Panc1 (cell line): ENCODE data around the gene CCDC83. TPM values are rescaled to one million over a fixed set of nuclear protein-coding genes. Genes with fewer than 3 reads are reported as not detected.
"Not testable (repeated sequence)": the region's sequence is repeated elsewhere in the genome, so short reads cannot be mapped to it uniquely, and the experiment has no call there.

Source experiments
- ATAC-seq: fragments of 200-7000 bp; cut with Tn5 transposase; 2 replicates; pipeline ENCODE4 v1.9.1; 2020; ENCODE audit warnings: mild to moderate bottlenecking, moderate library complexity
- BruUV-seq: library from RNA; stranded (reverse); fragments of 400-500 nt; replicated peaks from 2 replicates; lab custom pipeline; 2021; lab: Mats Ljungman, UMichigan
- CTCF ChIA-PET: fragments of 300-600 bp; sonication (Branson Sonifier 250); formaldehyde crosslinking; loops from one replicate; lab custom pipeline; 2022; ENCODE audit warnings: antibody characterized with exemption; lab: Charles Lee
- POLR2A ChIA-PET: fragments of 300-600 bp; sonication (Branson Sonifier 250); formaldehyde crosslinking; loops from one replicate; lab custom pipeline; 2022; ENCODE audit warnings: antibody characterized with exemption; lab: Charles Lee
- DNase-seq: peaks from one replicate; pipeline ENCODE4 v3.0.0-alpha.2; 2010; ENCODE audit warnings: low read depth, low spot score
- H3K27ac ChIP-seq: 2 replicates; pipeline ENCODE4 v1.5.1; 2011; ENCODE audit warnings: mild to moderate bottlenecking, low read length, inconsistent platforms
- H3K27me3 ChIP-seq: fragments of 200-500 bp; sonication (Bioruptor generic); 2 replicates; pipeline ENCODE4 v1.6.0; 2014; ENCODE audit warnings: low read length, inconsistent platforms; ENCODE audit not compliant: control insufficient read depth, insufficient read depth
- H3K36me3 ChIP-seq: fragments of 200-500 bp; sonication (Bioruptor generic); 2 replicates; pipeline ENCODE4 v1.5.1; 2014; ENCODE audit warnings: inconsistent platforms, mild to moderate bottlenecking, low read length, moderate library complexity; ENCODE audit not compliant: control insufficient read depth, insufficient read depth
- H3K4me1 ChIP-seq: 2 replicates; pipeline ENCODE4 v1.5.1; 2011; ENCODE audit warnings: inconsistent platforms, mild to moderate bottlenecking, low read length, moderate library complexity; ENCODE audit not compliant: control insufficient read depth, insufficient read depth
- H3K4me3 ChIP-seq, 2 experiments: 2 replicates each; pipeline ENCODE4 v1.5.1; 2011 to 2012; ENCODE audit warnings: low read depth in 2 of 2, low read length in 2 of 2, mild to moderate bottlenecking in 2 of 2, inconsistent platforms in 1 of 2, moderate library complexity in 1 of 2
- H3K9me3 ChIP-seq: fragments of 200-500 bp; sonication (Bioruptor generic); 2 replicates; pipeline ENCODE4 v1.5.1; 2014; ENCODE audit warnings: low read depth, mild to moderate bottlenecking, inconsistent platforms, low read length, moderate library complexity; ENCODE audit not compliant: control insufficient read depth, insufficient read depth
- CTCF ChIP-seq: fragments of 450-650 bp; IDR thresholded peaks from 2 replicates; pipeline ENCODE4 v1.5.1; 2017; ENCODE audit warnings: mild to moderate bottlenecking
- POLR2AphosphoS5 ChIP-seq: IDR thresholded peaks from 2 replicates; pipeline ENCODE4 v1.6.1; 2012; ENCODE audit warnings: mild to moderate bottlenecking, low read depth, low read length, moderate library complexity
- REST ChIP-seq, 2 experiments: IDR thresholded peaks; 2 replicates each; pipeline ENCODE4 v1.6.1; 2011 to 2012; ENCODE audit warnings: low read depth in 2 of 2, control low read depth in 1 of 2, low read length in 1 of 2, mild to moderate bottlenecking in 1 of 2, moderate library complexity in 1 of 2; ENCODE audit not compliant: insufficient read depth in 1 of 2
- SIN3A ChIP-seq: IDR thresholded peaks from 2 replicates; pipeline ENCODE4 v1.6.1; 2012; ENCODE audit warnings: low read depth, mild to moderate bottlenecking, low read length, moderate library complexity, borderline replicate concordance; ENCODE audit not compliant: insufficient read depth
- TCF7L2 ChIP-seq: IDR thresholded peaks from 2 replicates; pipeline ENCODE4 v1.6.1; 2011; ENCODE audit warnings: mild to moderate bottlenecking, low read depth, low read length, inconsistent platforms
- in situ Hi-C: cut with HindIII; loops from 2 replicates; pipeline ENCODE4 v1.10.0; 2016; ENCODE audit warnings: low sequenced_read_pairs, low pct_unique_long_range_greater_than_20kb
- intact Hi-C: fragments of 100-400 bp; cut with micrococcal nuclease; formaldehyde crosslinking; loops from one replicate; pipeline ENCODE4 v1.10.0; 2022; ENCODE audit not compliant: unreplicated experiment
- total RNA-seq: library from RNA; stranded (reverse); gene quantifications from one replicate; pipeline ENCODE4 v1.2.1, GENCODE V29; 2021; ENCODE audit not compliant: unreplicated experiment

Gene CCDC83
- total RNA-seq, 1 experiment from 2014 or later, result not detected

- H3K4me3 ChIP-seq, H3K4me1 ChIP-seq, POLR2A ChIA-PET, in situ Hi-C loops, BruUV-seq, H3K27me3 ChIP-seq, intact Hi-C loops, H3K36me3 ChIP-seq, H3K27ac ChIP-seq, H3K9me3 ChIP-seq, CTCF ChIA-PET, DNase-seq, ATAC-seq: not testable (repeated sequence)
Measured at GRCh38 chr11:85840932-85841331, 14.3 kb upstream of the CCDC83 start.

- ChIA-PET POLR2A (no interaction called here), CTCF (no interaction called here)
- ATAC-seq, result 0 out of 2 replicates have a peak, but pooled peaks have one; percentile 28
- TF ChIP-seq REST (IDR thresholded peaks at IDR 0.05; ENCODE audit: insufficient read depth in 1 of 2, low read depth in 2 of 2, low read length in 1 of 2) (no peak), TCF7L2 (no peak), CTCF (no peak), SIN3A (no peak), POLR2AphosphoS5 (no peak)
- no peak for DNase-seq
- H3K27me3 ChIP-seq, result no peaks in the 10 kb centered on the region
- H3K4me1 ChIP-seq, result peaks cover 9% of the 10 kb centered on the region
- intact Hi-C loops, result no loop called here
- H3K27ac ChIP-seq, result peak overlapping the region; percentile 26
- in situ Hi-C loops, result no loop called here
- no peaks in the 10 kb centered on the region for H3K36me3 ChIP-seq
- H3K4me3 ChIP-seq, result no peak overlapping the region
- H3K9me3 ChIP-seq, result 0 out of 2 replicates have a peak, but pooled peaks cover 3% of the 10 kb centered on the region
- no TSS peak for BruUV-seq
Measured at GRCh38 chr11:85843929-85844328, 11.3 kb upstream of the CCDC83 start.

- Histone ChIP-seq H3K36me3 (no peaks in the 10 kb centered on the region), H3K27ac (peak overlapping the region; percentile 51), H3K4me1 (peaks cover 9% of the 10 kb centered on the region), H3K27me3 (no peaks in the 10 kb centered on the region), H3K4me3 (no peak overlapping the region), H3K9me3 (0 out of 2 replicates have a peak, but pooled peaks cover 3% of the 10 kb centered on the region)
- CTCF ChIA-PET, result no interaction called here
- TF ChIP-seq SIN3A, result no peak
- TF ChIP-seq CTCF, result no peak
- TF ChIP-seq POLR2AphosphoS5, result no peak
- no peak for TF ChIP-seq TCF7L2
- TF ChIP-seq REST (IDR thresholded peaks at IDR 0.05; ENCODE audit: insufficient read depth in 1 of 2, low read depth in 2 of 2, low read length in 1 of 2), result no peak
- DNase-seq (no peak), ATAC-seq (peak; percentile 82)
- in situ Hi-C loops (no loop called here), intact Hi-C loops (no loop called here)
- BruUV-seq, result no TSS peak
- POLR2A ChIA-PET, result no interaction called here
Measured at GRCh38 chr11:85844439-85845123, 10.6 kb upstream of the CCDC83 start.
